ENCODE results near the gene VMAC.

The VMAC gene

GRCh38 chr19:5877427-5877826 is 27.2 kb upstream of the VMAC start:
- POLR2A ChIA-PET: no interaction called here
- TF ChIP-seq FOXK2 (IDR thresholded peaks at IDR 0.05): no peak
- no peak for TF ChIP-seq LEF1 (IDR thresholded peaks at IDR 0.05; ENCODE audit: borderline replicate concordance)
- TF ChIP-seq TARDBP (IDR thresholded peaks at IDR 0.05): no peak
- no peak for TF ChIP-seq PKNOX1 (IDR thresholded peaks at IDR 0.05)
- TF ChIP-seq BHLHE40 (IDR thresholded peaks at IDR 0.05; ENCODE audit: borderline replicate concordance): no peak
- no peak for TF ChIP-seq NFRKB (IDR thresholded peaks at IDR 0.05)
- no peak for TF ChIP-seq HDGF (IDR thresholded peaks at IDR 0.05; ENCODE audit: borderline replicate concordance)
- TF ChIP-seq FOXA1 (IDR thresholded peaks at IDR 0.05): no peak
- TF ChIP-seq CTBP1 (IDR thresholded peaks at IDR 0.05; ENCODE audit: borderline replicate concordance): no peak
- no peak for TF ChIP-seq FOXM1 (IDR thresholded peaks at IDR 0.05; ENCODE audit: borderline replicate concordance)
- TF ChIP-seq L3MBTL2 (conservative IDR thresholded peaks at IDR 0.05): no peak
- TF ChIP-seq SUZ12 (IDR thresholded peaks at IDR 0.05): no peak
- TF ChIP-seq ARNT (IDR thresholded peaks at IDR 0.05): no peak
- TF ChIP-seq SP1 (IDR thresholded peaks at IDR 0.05): no peak
- no peak for TF ChIP-seq ELF4 (IDR thresholded peaks at IDR 0.05)
- TF ChIP-seq ZNF384 (IDR thresholded peaks at IDR 0.05): no peak
- no peak for DNase-seq (ENCODE audit: extremely low spot score)
- CTCF ChIA-PET: no interaction called here

- POLR2A ChIA-PET: no interaction called here
- DNase-seq (ENCODE audit: extremely low spot score): no peak
- CTCF ChIA-PET: interaction anchor here (1.0 kb wide), 1 partner anchor 73 kb away, joined by 3 read pairs; the partner anchor contains the start of gene NRTN
- TF ChIP-seq PKNOX1 (IDR thresholded peaks at IDR 0.05): no peak
- TF ChIP-seq CTBP1 (IDR thresholded peaks at IDR 0.05; ENCODE audit: borderline replicate concordance): no peak
- TF ChIP-seq LEF1 (IDR thresholded peaks at IDR 0.05; ENCODE audit: borderline replicate concordance): no peak
- no peak for TF ChIP-seq ARNT (IDR thresholded peaks at IDR 0.05)
- no peak for TF ChIP-seq ZNF384 (IDR thresholded peaks at IDR 0.05)
These were observed 26.8 kb upstream of the VMAC start for GRCh38 chr19:5877882-5878281.

DNA sequence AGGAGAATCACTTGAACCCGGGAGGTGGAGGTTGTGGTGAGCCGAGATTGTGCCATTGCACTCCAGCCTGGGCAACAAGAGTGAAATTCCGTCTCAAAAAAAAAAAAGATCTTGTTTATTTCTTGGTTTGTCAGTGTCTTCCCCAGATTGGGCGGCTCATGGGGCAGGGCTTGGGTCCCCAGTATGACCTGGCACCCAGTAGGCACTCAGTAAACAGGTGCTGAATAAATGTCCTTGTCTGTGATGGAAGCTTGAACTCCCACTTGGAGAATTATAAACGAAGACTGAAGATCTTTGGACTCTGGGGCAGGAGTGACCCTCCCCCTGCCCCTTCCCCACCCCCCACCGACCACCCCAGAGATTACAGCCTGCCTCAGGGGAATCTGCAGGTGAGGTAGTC is 24.5 kb upstream of the VMAC start:
- ChIA-PET POLR2A (interaction anchor here (0.6 kb wide), 1 partner anchor 52 kb away, joined by 3 read pairs; no protein-coding TSS in a partner anchor), CTCF (no interaction called here)

DNA sequence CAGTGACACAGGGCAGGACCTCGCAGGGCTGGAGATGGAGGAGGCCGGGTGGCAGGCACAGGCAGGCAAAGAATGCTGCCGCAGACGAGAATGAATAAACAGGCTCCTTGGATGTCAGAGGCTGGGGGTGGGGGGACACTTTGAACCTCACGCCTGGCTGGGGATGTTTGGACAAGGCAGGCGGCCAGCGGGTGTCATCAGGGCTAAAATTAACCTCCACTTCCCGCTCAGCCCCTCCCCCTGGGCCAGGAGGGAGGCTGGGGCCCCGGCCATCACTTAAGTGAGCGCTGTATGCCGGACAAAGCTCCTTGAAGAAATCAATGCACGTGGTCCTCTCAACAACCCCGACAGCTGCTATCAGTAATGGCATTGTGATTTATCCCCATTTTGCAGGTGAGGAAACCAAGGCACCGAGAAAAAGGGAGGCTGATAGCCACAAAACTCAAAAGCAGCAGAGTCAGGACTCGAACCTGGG is 24.0 kb upstream of the VMAC start:
- POLR2A ChIA-PET: interaction anchor here (0.6 kb wide), 1 partner anchor 52 kb away, joined by 3 read pairs; no protein-coding TSS in a partner anchor
- no peak for TF ChIP-seq ARNT (IDR thresholded peaks at IDR 0.05)
- TF ChIP-seq HDGF (IDR thresholded peaks at IDR 0.05; ENCODE audit: borderline replicate concordance): no peak
- no peak for DNase-seq (ENCODE audit: extremely low spot score)
- CTCF ChIA-PET: no interaction called here

More for the DNA sequence above, 24.5 kb upstream of the VMAC start:
- DNase-seq (ENCODE audit: extremely low spot score): no peak
- TF ChIP-seq NFRKB (IDR thresholded peaks at IDR 0.05) (no peak), FOXM1 (IDR thresholded peaks at IDR 0.05; ENCODE audit: borderline replicate concordance) (no peak), TARDBP (IDR thresholded peaks at IDR 0.05) (no peak), PKNOX1 (IDR thresholded peaks at IDR 0.05) (no peak), SP1 (IDR thresholded peaks at IDR 0.05) (no peak), LEF1 (IDR thresholded peaks at IDR 0.05; ENCODE audit: borderline replicate concordance) (no peak), CTBP1 (IDR thresholded peaks at IDR 0.05; ENCODE audit: borderline replicate concordance) (no peak), ELF4 (IDR thresholded peaks at IDR 0.05) (no peak), SUZ12 (IDR thresholded peaks at IDR 0.05) (no peak), FOXK2 (IDR thresholded peaks at IDR 0.05) (no peak), ARNT (IDR thresholded peaks at IDR 0.05) (no peak), BHLHE40 (IDR thresholded peaks at IDR 0.05; ENCODE audit: borderline replicate concordance) (no peak), ZNF384 (IDR thresholded peaks at IDR 0.05) (no peak), L3MBTL2 (conservative IDR thresholded peaks at IDR 0.05) (no peak)

- no peak for DNase-seq (ENCODE audit: extremely low spot score)
- TF ChIP-seq BHLHE40 (IDR thresholded peaks at IDR 0.05; ENCODE audit: borderline replicate concordance): no peak
- TF ChIP-seq PKNOX1 (IDR thresholded peaks at IDR 0.05): no peak
- TF ChIP-seq ARNT (IDR thresholded peaks at IDR 0.05): no peak
- no peak for TF ChIP-seq SP1 (IDR thresholded peaks at IDR 0.05)
- no peak for TF ChIP-seq FOXM1 (IDR thresholded peaks at IDR 0.05; ENCODE audit: borderline replicate concordance)
- peak; percentile 69 for TF ChIP-seq ZNF384 (IDR thresholded peaks at IDR 0.05)
- TF ChIP-seq FOXA1 (IDR thresholded peaks at IDR 0.05): no peak
- TF ChIP-seq HDGF (IDR thresholded peaks at IDR 0.05; ENCODE audit: borderline replicate concordance): no peak
- TF ChIP-seq SUZ12 (IDR thresholded peaks at IDR 0.05): no peak
- ChIA-PET CTCF (no interaction called here), POLR2A (interaction anchor here (1.0 kb wide), 1 partner anchor 53 kb away, joined by 3 read pairs; no protein-coding TSS in a partner anchor)
These were observed 23.0 kb upstream of the VMAC start for GRCh38 chr19:5881543-5882299.
